Endodermal cell (in vitro differentiated cells): Measurements from ENCODE around the gene ABCB9. TPM values are rescaled to one million over a fixed set of nuclear protein-coding genes. Genes with fewer than 3 reads are reported as not detected.

ENCODE experiments used
- DNase-seq: peaks from one replicate; pipeline ENCODE4 v3.0.0-alpha.2; 2017
- H3K27ac ChIP-seq: 2 replicates; pipeline ENCODE4 v1.5.1; 2013; ENCODE audit warnings: mild to moderate bottlenecking, low read depth, low read length, moderate library complexity
- H3K27me3 ChIP-seq: 2 replicates; pipeline ENCODE4 v1.6.1; 2013; ENCODE audit warnings: mild to moderate bottlenecking, low read length, moderate library complexity; ENCODE audit not compliant: insufficient read depth, control insufficient read depth, poor library complexity, severe bottlenecking
- H3K36me3 ChIP-seq: 2 replicates; pipeline ENCODE4 v1.7.0; 2013; ENCODE audit warnings: mild to moderate bottlenecking, low read length, moderate library complexity; ENCODE audit not compliant: control insufficient read depth, insufficient read depth
- H3K4me1 ChIP-seq: one replicate; pipeline ENCODE4 v1.7.0; 2013; ENCODE audit warnings: low read length; ENCODE audit not compliant: control insufficient read depth, insufficient read depth
- H3K4me3 ChIP-seq: 2 replicates; pipeline ENCODE4 v1.5.1; 2013; ENCODE audit warnings: mild to moderate bottlenecking, low read length, moderate library complexity
- H3K9ac ChIP-seq: 2 replicates; pipeline ENCODE4 v1.6.1; 2013; ENCODE audit warnings: mild to moderate bottlenecking, low read length, moderate library complexity; ENCODE audit not compliant: poor library complexity, severe bottlenecking; ENCODE audit errors: extremely low read depth
- H3K9me3 ChIP-seq: 2 replicates; pipeline ENCODE4 v1.6.1; 2013; ENCODE audit warnings: mild to moderate bottlenecking, low read length, moderate library complexity; ENCODE audit not compliant: control insufficient read depth
- H3K27ac Mint-ChIP-seq: 2 replicates; pipeline ENCODE4 v1.8.0; 2020; ENCODE audit warnings: mixed read lengths
- H3K27me3 Mint-ChIP-seq: 2 replicates; pipeline ENCODE4 v1.8.0; 2021; ENCODE audit warnings: mild to moderate bottlenecking, mixed read lengths; ENCODE audit not compliant: insufficient read depth
- H3K36me3 Mint-ChIP-seq: 2 replicates; pipeline ENCODE4 v1.8.0; 2020; ENCODE audit warnings: low read depth, mixed read lengths
- H3K4me1 Mint-ChIP-seq: 2 replicates; pipeline ENCODE4 v1.8.0; 2020; ENCODE audit warnings: mixed read lengths
- H3K4me3 Mint-ChIP-seq: 2 replicates; pipeline ENCODE4 v1.8.0; 2020; ENCODE audit warnings: mild to moderate bottlenecking, moderate library complexity, mixed read lengths
- H3K9me3 Mint-ChIP-seq: 2 replicates; pipeline ENCODE4 v1.8.0; 2020; ENCODE audit warnings: mild to moderate bottlenecking, mixed read lengths
- WGBS, 2 experiments: methylation state at CpG; one replicate each; pipeline versions ENCODE4 v1.1.5 to v1.1.7; 2013; ENCODE audit warnings: missing lambda C conversion rate in 2 of 2, mixed read lengths in 1 of 2; ENCODE audit not compliant: insufficient coverage in 1 of 2, insufficient read length in 1 of 2; 5-methylcytosine and 5-hydroxymethylcytosine counted together
- total RNA-seq, 2 donors: library from RNA; stranded (reverse); fragmentation: NEBNext Ultra II Directional in 1 of 2; extraction: Animal tissue kit (Norgen Biotek cat#: 25700) in 1 of 2; gene quantifications; 2 replicates in 1 of 2; 3 replicates in 1 of 2; pipeline ENCODE4 v1.2.1, GENCODE V29; 2021
- TF ChIP-seq, protein P1 (sequence below): fragments of 200-600 bp; sonication (generic); conservative IDR thresholded peaks from 2 replicates; pipeline ENCODE4 v1.5.0; 2021; ENCODE audit warnings: antibody characterized with exemption, mild to moderate bottlenecking

ABCB9 gene
- total RNA-seq, 2 donors from 2014 or later, result 5.4 to 6.0 TPM

DNA sequence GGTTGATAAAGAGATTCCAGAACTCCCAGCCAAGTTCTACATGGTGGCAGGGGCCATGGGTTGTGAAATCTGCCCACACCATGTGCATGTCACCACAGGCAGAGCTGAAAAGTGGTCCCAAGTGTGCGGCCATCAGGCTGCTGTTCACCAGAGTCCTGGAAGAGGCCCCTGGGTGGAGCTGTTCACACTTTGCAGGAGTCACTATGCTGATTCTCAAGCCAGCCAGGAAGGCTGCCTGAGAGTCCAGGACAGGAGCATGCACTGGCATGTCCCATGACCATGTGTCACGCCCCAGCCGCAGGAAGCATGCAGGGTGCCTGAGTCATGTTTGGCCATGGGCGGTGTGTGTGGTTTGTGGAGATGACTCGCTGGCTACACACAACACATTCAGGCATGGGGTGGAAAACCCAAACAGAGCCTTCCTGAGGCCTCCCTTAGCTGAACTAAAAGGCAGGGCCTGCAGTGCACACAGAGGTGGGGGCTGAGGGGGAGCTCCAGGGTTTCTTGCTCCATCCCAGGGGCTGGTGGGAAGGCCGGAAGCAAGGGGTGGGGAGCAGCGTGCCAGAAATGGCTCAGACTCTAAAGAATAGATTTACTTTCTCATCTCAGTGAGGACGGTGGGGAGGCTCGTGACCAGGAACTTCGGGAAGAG, 19.4 kb downstream of the ABCB9 start:
- no peaks in the 10 kb centered on the region for H3K9me3 Mint-ChIP-seq
- WGBS, 2 experiments, result 83 to 88% methylated on average over 3 to 10 of the region's 10 CpGs
- no peak overlapping the region for H3K27ac Mint-ChIP-seq

DNA sequence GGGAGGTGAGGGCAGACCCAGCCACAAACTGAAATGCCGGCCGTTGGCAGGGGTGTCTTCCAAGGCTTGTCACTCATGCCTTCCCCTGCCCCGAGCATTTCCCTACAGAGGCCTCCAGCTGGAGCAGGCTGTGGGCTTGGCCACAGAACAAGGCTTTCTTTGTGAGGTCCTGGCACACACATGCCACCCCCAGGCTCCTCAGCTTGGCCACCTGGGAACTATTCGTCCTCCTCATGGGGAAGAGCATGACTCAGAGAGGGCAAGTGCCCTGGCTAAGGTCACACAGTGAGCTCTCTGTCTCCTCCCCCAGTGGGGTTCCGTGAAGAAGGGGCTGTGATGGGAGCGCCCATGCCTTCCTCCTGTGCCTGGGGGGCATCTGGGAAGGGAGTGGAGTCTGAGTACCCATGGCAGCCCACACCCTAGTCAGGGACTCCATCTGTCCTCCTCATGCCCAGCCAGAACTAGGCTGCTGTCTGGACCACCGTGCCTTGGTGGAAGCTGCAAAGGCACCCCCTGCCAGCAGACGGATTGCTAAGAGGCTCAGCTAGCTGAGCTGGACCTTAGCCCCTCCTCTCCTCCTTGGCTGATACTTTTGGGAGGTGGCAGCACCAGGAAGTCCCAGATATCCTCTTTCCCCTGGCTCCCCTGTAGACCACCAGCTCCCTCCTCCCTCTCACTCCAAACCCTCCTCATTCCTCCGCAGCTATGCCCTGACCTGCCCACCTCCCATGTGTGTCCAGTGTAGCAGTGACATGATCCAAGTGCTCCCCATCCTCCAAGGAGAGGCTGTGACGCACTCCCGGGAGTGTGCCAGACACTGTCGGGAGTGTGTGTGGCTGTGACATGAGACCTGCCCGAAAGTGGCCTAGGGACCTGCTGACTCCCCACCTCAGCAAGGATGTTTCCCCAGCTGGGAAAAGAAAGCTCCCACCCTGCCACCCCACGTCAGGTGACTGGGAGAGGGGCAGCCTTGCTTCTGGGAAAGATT, 21.4 kb downstream of the ABCB9 start:
- Mint-ChIP-seq H3K36me3 (no peaks in the 10 kb centered on the region), H3K27me3 (no peaks in the 10 kb centered on the region), H3K4me3 (no peak overlapping the region), H3K4me1 (no peaks in the 10 kb centered on the region), H3K9me3 (no peaks in the 10 kb centered on the region), H3K27ac (no peak overlapping the region)
- Histone ChIP-seq H3K4me3 (no peak overlapping the region), H3K27me3 (no peaks in the 10 kb centered on the region), H3K27ac (no peak overlapping the region), H3K36me3 (no peaks in the 10 kb centered on the region), H3K9ac (no peak overlapping the region), H3K9me3 (no peaks in the 10 kb centered on the region), H3K4me1 (no peaks in the 10 kb centered on the region)
- 81 to 86% methylated on average over 9 to 14 of the region's 14 CpGs for WGBS, 2 experiments
- TF ChIP-seq, protein P1, sequence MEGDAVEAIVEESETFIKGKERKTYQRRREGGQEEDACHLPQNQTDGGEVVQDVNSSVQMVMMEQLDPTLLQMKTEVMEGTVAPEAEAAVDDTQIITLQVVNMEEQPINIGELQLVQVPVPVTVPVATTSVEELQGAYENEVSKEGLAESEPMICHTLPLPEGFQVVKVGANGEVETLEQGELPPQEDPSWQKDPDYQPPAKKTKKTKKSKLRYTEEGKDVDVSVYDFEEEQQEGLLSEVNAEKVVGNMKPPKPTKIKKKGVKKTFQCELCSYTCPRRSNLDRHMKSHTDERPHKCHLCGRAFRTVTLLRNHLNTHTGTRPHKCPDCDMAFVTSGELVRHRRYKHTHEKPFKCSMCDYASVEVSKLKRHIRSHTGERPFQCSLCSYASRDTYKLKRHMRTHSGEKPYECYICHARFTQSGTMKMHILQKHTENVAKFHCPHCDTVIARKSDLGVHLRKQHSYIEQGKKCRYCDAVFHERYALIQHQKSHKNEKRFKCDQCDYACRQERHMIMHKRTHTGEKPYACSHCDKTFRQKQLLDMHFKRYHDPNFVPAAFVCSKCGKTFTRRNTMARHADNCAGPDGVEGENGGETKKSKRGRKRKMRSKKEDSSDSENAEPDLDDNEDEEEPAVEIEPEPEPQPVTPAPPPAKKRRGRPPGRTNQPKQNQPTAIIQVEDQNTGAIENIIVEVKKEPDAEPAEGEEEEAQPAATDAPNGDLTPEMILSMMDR, result no peak
- DNase-seq, result no peak

More for the DNA sequence above, 19.4 kb downstream of the ABCB9 start:
- no peak overlapping the region for H3K4me3 ChIP-seq
- TF ChIP-seq, protein P1, result peak; percentile 22
- no peaks in the 10 kb centered on the region for H3K4me1 ChIP-seq
- no peak overlapping the region for H3K27ac ChIP-seq
- no peak overlapping the region for H3K9ac ChIP-seq
- Mint-ChIP-seq H3K4me3 (no peak overlapping the region), H3K27me3 (no peaks in the 10 kb centered on the region), H3K4me1 (no peaks in the 10 kb centered on the region), H3K36me3 (no peaks in the 10 kb centered on the region)
- H3K27me3 ChIP-seq, result no peaks in the 10 kb centered on the region
- DNase-seq, result no peak
- no peaks in the 10 kb centered on the region for H3K9me3 ChIP-seq
- H3K36me3 ChIP-seq, result no peaks in the 10 kb centered on the region

DNA sequence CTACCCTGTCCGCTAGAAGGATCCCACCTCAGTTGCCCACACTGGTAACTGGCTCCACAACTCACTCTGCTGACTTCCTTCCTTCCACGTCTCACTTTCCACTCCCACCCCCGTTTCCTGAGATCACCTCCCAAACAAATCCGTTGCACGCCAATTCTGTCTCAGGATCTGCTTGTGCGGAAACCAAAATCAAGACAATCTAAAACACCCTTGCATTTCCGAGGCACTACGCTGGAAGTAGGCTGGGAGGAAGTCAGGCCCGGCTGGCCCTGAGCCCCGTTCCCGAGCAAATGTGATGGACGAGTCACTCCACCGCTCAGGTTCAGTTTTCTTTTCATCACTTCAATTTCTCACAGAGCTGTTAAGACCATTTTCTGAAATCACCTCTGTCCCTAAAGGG, 23.1 kb downstream of the ABCB9 start:
- no peaks in the 10 kb centered on the region for H3K27me3 Mint-ChIP-seq
- WGBS, 2 experiments, result 89 to 91% methylated on average over 11 to 13 of the region's 13 CpGs

More for the DNA sequence above, 23.1 kb downstream of the ABCB9 start:
- Histone ChIP-seq H3K36me3 (no peaks in the 10 kb centered on the region), H3K9ac (no peak overlapping the region), H3K4me3 (no peak overlapping the region), H3K27me3 (no peaks in the 10 kb centered on the region), H3K27ac (no peak overlapping the region), H3K9me3 (no peaks in the 10 kb centered on the region), H3K4me1 (no peaks in the 10 kb centered on the region)
- H3K4me3 Mint-ChIP-seq, result no peak overlapping the region
- H3K4me1 Mint-ChIP-seq, result no peaks in the 10 kb centered on the region
- TF ChIP-seq, protein P1, result no peak
- no peak for DNase-seq
- H3K27ac Mint-ChIP-seq, result no peak overlapping the region
- H3K9me3 Mint-ChIP-seq, result no peaks in the 10 kb centered on the region
- no peaks in the 10 kb centered on the region for H3K36me3 Mint-ChIP-seq
